Small intestine (tissue), 7 donors: ENCODE measurements around the gene CERK. TPM values are rescaled to one million over a fixed set of nuclear protein-coding genes. Genes with fewer than 3 reads are reported as not detected.
"Not testable (repeated sequence)": the region's sequence is repeated elsewhere in the genome, so short reads cannot be mapped to it uniquely, and the experiment has no call there.

ENCODE experiments used
- DNase-seq, 2 donors: peaks; one replicate each; pipeline versions ENCODE4 v3.0.0 to v3.0.0-alpha.2; 2013
- FAIRE-seq: peaks from 2 replicates; lab custom pipeline; 2012; peaks lifted over from hg19 to GRCh38; lab: Jason Lieb, UNC
- H3K27ac ChIP-seq, 3 donors: one replicate each; pipeline ENCODE4 v1.5.1; 2013; ENCODE audit warnings: low read length in 2 of 3, mild to moderate bottlenecking in 2 of 3, control low read depth in 1 of 3, inconsistent platforms in 1 of 3, low read depth in 1 of 3, moderate library complexity in 1 of 3
- H3K27me3 ChIP-seq, 3 donors: one replicate each; pipeline ENCODE4 v1.6.1; 2013; ENCODE audit warnings: low read length in 3 of 3, inconsistent platforms in 1 of 3; ENCODE audit not compliant: control insufficient read depth in 3 of 3, insufficient read depth in 3 of 3
- H3K36me3 ChIP-seq, 3 donors: one replicate each; pipeline ENCODE4 v1.6.1; 2013; ENCODE audit warnings: low read length in 3 of 3, inconsistent platforms in 1 of 3, low read depth in 1 of 3, mild to moderate bottlenecking in 1 of 3, moderate library complexity in 1 of 3; ENCODE audit not compliant: control insufficient read depth in 3 of 3, insufficient read depth in 2 of 3
- H3K4me1 ChIP-seq, 3 donors: one replicate each; pipeline ENCODE4 v1.6.1; 2013; ENCODE audit warnings: low read length in 2 of 3, inconsistent platforms in 1 of 3, low read depth in 1 of 3, mild to moderate bottlenecking in 1 of 3, moderate library complexity in 1 of 3; ENCODE audit not compliant: control insufficient read depth in 3 of 3, insufficient read depth in 2 of 3
- H3K4me3 ChIP-seq, 3 donors: one replicate each; pipeline ENCODE4 v1.5.1; 2013; ENCODE audit warnings: low read length in 3 of 3, control low read depth in 1 of 3, inconsistent platforms in 1 of 3, low read depth in 1 of 3, mild to moderate bottlenecking in 1 of 3, moderate library complexity in 1 of 3
- H3K9me3 ChIP-seq, 2 donors: one replicate each; pipeline ENCODE4 v1.6.1; 2013; ENCODE audit warnings: low read depth in 1 of 2, low read length in 1 of 2; ENCODE audit not compliant: control insufficient read depth in 2 of 2, insufficient read depth in 1 of 2
- WGBS, 3 donors: extraction: QIAGEN DNeasy Blood & Tissue Kit; methylation state at CpG; one replicate each; pipeline ENCODE4 v1.1.7; 2013; 5-methylcytosine and 5-hydroxymethylcytosine counted together
- polyA plus RNA-seq, 4 donors: library from polyadenylated mRNA; stranded (reverse) in 3 of 4; unstranded in 1 of 4; fragments of 200-250 nt in 3 of 4; fragments of 120-200 nt in 1 of 4; gene quantifications; one replicate each; pipeline versions ENCODE4 v1.2.1 to v1.2.3, GENCODE V29; 2013
- donor health status: healthy with polysubstance abuse.
- donor health status: control.
- donor health status: control.
- donor health status: Bipolar disorder and iron deficiency.
- donor health status: healthy.

CERK gene
- polyA plus RNA-seq, 4 donors: 43.7 to 84.7 (median 59.7) TPM

- H3K27ac ChIP-seq: peak overlapping the region; percentile 64 to 83 (median 72)
- FAIRE-seq (no peak), DNase-seq (peak in 1 of 2 donors; percentile 50)
- H3K9me3 ChIP-seq: no peaks in the 10 kb centered on the region
- H3K4me1 ChIP-seq: peaks cover 9 to 53% (median 20%) of the 10 kb centered on the region in 3 donors
- no peak overlapping the region for H3K4me3 ChIP-seq
- peaks cover 0 to 76% (median 0%) of the 10 kb centered on the region in 3 donors for H3K36me3 ChIP-seq
- 42 to 54% (median 52%) methylated on average over 8 of the region's 8 CpGs for WGBS, 3 donors
- H3K27me3 ChIP-seq: no peaks in the 10 kb centered on the region
Measured at GRCh38 chr22:46653596-46653995, 84.5 kb downstream of the CERK start.

GRCh38 chr22:46652847-46653331 is 85.2 kb downstream of the CERK start:
- FAIRE-seq: no peak
- 43 to 58% (median 55%) methylated on average over 23 of the region's 23 CpGs for WGBS, 3 donors

GRCh38 chr22:46652081-46652846 is 85.8 kb downstream of the CERK start:
- H3K4me1 ChIP-seq: peaks cover 15 to 62% (median 20%) of the 10 kb centered on the region in 3 donors
- FAIRE-seq: no peak
- no peaks in the 10 kb centered on the region for H3K27me3 ChIP-seq
- H3K27ac ChIP-seq: peak overlapping the region; percentile 64 to 83 (median 72)
- no peak overlapping the region for H3K4me3 ChIP-seq
- H3K36me3 ChIP-seq: peaks cover 0 to 70% (median 0%) of the 10 kb centered on the region in 3 donors
- peak; percentile 83 to 84 for DNase-seq
- peaks cover 0 to 8% of the 10 kb centered on the region in 2 donors for H3K9me3 ChIP-seq
- 41 to 56% (median 49%) methylated on average over 22 of the region's 22 CpGs for WGBS, 3 donors

More at GRCh38 chr22:46652847-46653331, 85.2 kb downstream of the CERK start:
- H3K36me3 ChIP-seq: peaks cover 0 to 70% (median 0%) of the 10 kb centered on the region in 3 donors
- peaks cover 10 to 55% (median 20%) of the 10 kb centered on the region in 3 donors for H3K4me1 ChIP-seq
- peak; percentile 66 to 70 for DNase-seq
- no peaks in the 10 kb centered on the region for H3K27me3 ChIP-seq
- peaks cover 0 to 2% of the 10 kb centered on the region in 2 donors for H3K9me3 ChIP-seq
- no peak overlapping the region for H3K4me3 ChIP-seq
- peak overlapping the region; percentile 64 to 83 (median 72) for H3K27ac ChIP-seq

GRCh38 chr22:46651316-46651715 is 86.7 kb downstream of the CERK start:
- peak overlapping the region in 1 of 3 donors; percentile 83 for H3K27ac ChIP-seq
- 90 to 92% (median 92%) methylated on average over 16 of the region's 16 CpGs for WGBS, 3 donors
- no peak for DNase-seq
- H3K9me3 ChIP-seq: peaks cover 0 to 13% of the 10 kb centered on the region in 2 donors
- peaks cover 0 to 65% (median 0%) of the 10 kb centered on the region in 3 donors for H3K36me3 ChIP-seq
- H3K4me1 ChIP-seq: peaks cover 15 to 63% (median 21%) of the 10 kb centered on the region in 3 donors
- no peak for FAIRE-seq
- H3K4me3 ChIP-seq: no peak overlapping the region
- H3K27me3 ChIP-seq: no peaks in the 10 kb centered on the region

DNA sequence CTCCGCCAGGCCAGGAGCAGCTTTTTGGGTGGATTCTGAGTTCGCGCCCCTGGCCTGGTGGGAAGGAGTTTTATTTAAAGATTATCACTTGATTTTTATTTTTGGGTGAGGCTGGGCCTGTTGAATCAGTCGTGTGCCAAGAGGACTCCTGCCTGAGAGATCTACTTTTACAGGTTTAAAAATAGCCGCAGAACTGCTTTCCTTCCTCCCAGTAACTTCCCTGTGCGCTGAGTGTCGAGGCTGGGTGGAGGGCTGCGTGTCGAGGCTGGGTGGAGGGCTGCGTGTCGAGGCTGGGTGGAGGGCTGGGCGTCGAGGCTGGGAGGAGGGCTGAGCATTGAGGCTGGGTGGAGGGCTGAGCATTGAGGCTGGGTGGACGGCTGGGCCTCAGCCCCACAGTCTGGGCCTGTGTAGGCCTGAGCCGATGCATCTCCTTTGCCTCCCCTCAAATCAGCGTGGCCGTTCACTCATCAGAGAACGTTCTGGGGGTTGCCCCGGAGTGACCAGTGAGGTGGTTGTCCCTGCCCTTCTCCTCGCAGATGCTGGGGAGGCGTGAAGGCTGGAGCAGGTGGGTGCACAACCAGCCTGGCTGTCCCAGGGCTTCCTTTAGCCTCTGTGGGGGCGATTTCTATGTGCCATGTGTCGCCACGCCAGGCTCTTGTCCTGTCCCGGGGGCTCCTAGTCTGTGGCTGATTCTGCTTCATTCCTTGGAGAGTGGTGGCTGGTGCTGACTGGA is 87.8 kb downstream of the CERK start:
- Histone ChIP-seq H3K9me3 (peaks cover 0 to 13% of the 10 kb centered on the region in 2 donors), H3K36me3 (peaks cover 0 to 68% (median 0%) of the 10 kb centered on the region in 3 donors), H3K4me3 (no peak overlapping the region), H3K4me1 (peaks cover 21 to 61% (median 27%) of the 10 kb centered on the region in 3 donors), H3K27ac (peak overlapping the region in 2 of 3 donors; percentile 4 to 23), H3K27me3 (no peaks in the 10 kb centered on the region)
- 74 to 88% (median 81%) methylated on average over 25 of the region's 25 CpGs for WGBS, 3 donors
- FAIRE-seq (no peak), DNase-seq (no peak)

- peaks cover 24 to 68% (median 27%) of the 10 kb centered on the region in 3 donors for H3K4me1 ChIP-seq
- peak overlapping the region in 2 of 3 donors; percentile 4 to 23 for H3K27ac ChIP-seq
- no peak overlapping the region for H3K4me3 ChIP-seq
- H3K36me3 ChIP-seq: peaks cover 0 to 64% (median 0%) of the 10 kb centered on the region in 3 donors
- no peaks in the 10 kb centered on the region for H3K27me3 ChIP-seq
- DNase-seq (peak; percentile 54 to 63), FAIRE-seq (no peak)
- WGBS, 3 donors: 19 to 35% (median 33%) methylated on average over 25 of the region's 25 CpGs
- peaks cover 0 to 13% of the 10 kb centered on the region in 2 donors for H3K9me3 ChIP-seq
Measured at GRCh38 chr22:46649141-46650077, 88.6 kb downstream of the CERK start.

GRCh38 chr22:46648225-46648820 is 89.7 kb downstream of the CERK start:
- H3K4me1 ChIP-seq: peaks cover 22 to 64% (median 24%) of the 10 kb centered on the region in 3 donors
- WGBS, 3 donors: 92 to 98% (median 96%) methylated on average over 2 of the region's 2 CpGs
- not testable (repeated sequence) for FAIRE-seq

More at GRCh38 chr22:46648225-46648820, 89.7 kb downstream of the CERK start:
- DNase-seq, H3K27me3 ChIP-seq, H3K4me3 ChIP-seq, H3K27ac ChIP-seq: not testable (repeated sequence)
- peaks cover 0 to 54% (median 0%) of the 10 kb centered on the region in 3 donors for H3K36me3 ChIP-seq
- peaks cover 0 to 13% of the 10 kb centered on the region in 2 donors for H3K9me3 ChIP-seq
